ENCODE data around the gene AKR1C4.

GRCh38 chr10:5259132-5259951 is 62.7 kb downstream of the AKR1C4 start:
- TF ChIP-seq CTCF (IDR thresholded peaks at IDR 0.05; ENCODE audit: poor library complexity) (no peak), EZH2 (IDR thresholded peaks at IDR 0.05; ENCODE audit: borderline replicate concordance) (no peak)

All from hepatocyte (in vitro differentiated cells).